Activated CD8-positive, alpha-beta memory T cell treated with anti-CD3 and anti-CD28 coated beads, Interleukin-2, amount 10 ng/mL, durations not matched to agents 7 days and 5 days (primary cell): Measurements from ENCODE around the gene MACROD2. TPM values are rescaled to one million over a fixed set of nuclear protein-coding genes. Genes with fewer than 3 reads are reported as not detected.

Experiments
- ATAC-seq: fragments of 150-1000 bp; cut with Tn5 transposase; one replicate; pipeline ENCODE4 v1.10.0; 2021; ENCODE audit warnings: moderate library complexity
- CTCF ChIA-PET: fragments of 350-600 bp; sonication (Branson Sonifier 250); formaldehyde crosslinking; loops from one replicate; lab custom pipeline; 2021; ENCODE audit warnings: antibody characterized with exemption; lab: Charles Lee
- DNase-seq: peaks from one replicate; pipeline ENCODE4 v3.0.0-alpha.2; 2020
- H3K27ac Mint-ChIP-seq: one replicate; pipeline ENCODE4 v1.8.0; 2021; ENCODE audit warnings: mild to moderate bottlenecking, mixed read lengths
- H3K27me3 Mint-ChIP-seq: one replicate; pipeline ENCODE4 v1.8.0; 2021; ENCODE audit warnings: mixed read lengths
- H3K36me3 Mint-ChIP-seq: one replicate; pipeline ENCODE4 v1.8.0; 2021; ENCODE audit warnings: mild to moderate bottlenecking, mixed read lengths
- H3K4me1 Mint-ChIP-seq: one replicate; pipeline ENCODE4 v1.8.0; 2021; ENCODE audit warnings: mixed read lengths
- H3K4me3 Mint-ChIP-seq: one replicate; pipeline ENCODE4 v1.8.0; 2021; ENCODE audit warnings: mild to moderate bottlenecking, moderate library complexity, mixed read lengths
- H3K9me3 Mint-ChIP-seq: one replicate; pipeline ENCODE4 v1.8.0; 2022; ENCODE audit warnings: low read depth, mixed read lengths
- total RNA-seq, 2 experiments: library from RNA; stranded (reverse); gene quantifications; one replicate each; pipeline ENCODE4 v1.2.3, GENCODE V29; 2021

The MACROD2 gene
- total RNA-seq, 2 experiments from 2014 or later, result not detected

- Mint-ChIP-seq H3K4me1 (no peaks in the 10 kb centered on the region), H3K4me3 (no peak overlapping the region)
- no peak for DNase-seq
Measured at GRCh38 chr20:15257569-15257870, 1262.2 kb downstream of the MACROD2 start.

GRCh38 chr20:15265581-15266309 lies 1270.4 kb downstream of the MACROD2 start:
- CTCF ChIA-PET, result no interaction called here

More at GRCh38 chr20:15257569-15257870, 1262.2 kb downstream of the MACROD2 start:
- CTCF ChIA-PET, result no interaction called here
- Mint-ChIP-seq H3K9me3 (no peaks in the 10 kb centered on the region), H3K27ac (no peak overlapping the region), H3K36me3 (no peaks in the 10 kb centered on the region), H3K27me3 (no peaks in the 10 kb centered on the region)
- no peak for ATAC-seq

GRCh38 chr20:15267935-15268334 lies 1272.6 kb downstream of the MACROD2 start:
- DNase-seq (no peak), ATAC-seq (no peak)
- CTCF ChIA-PET, result no interaction called here
- H3K4me1 Mint-ChIP-seq, result no peaks in the 10 kb centered on the region
- H3K27me3 Mint-ChIP-seq, result no peaks in the 10 kb centered on the region
- peaks cover 10% of the 10 kb centered on the region for H3K9me3 Mint-ChIP-seq
- H3K4me3 Mint-ChIP-seq, result no peak overlapping the region
- no peaks in the 10 kb centered on the region for H3K36me3 Mint-ChIP-seq
- H3K27ac Mint-ChIP-seq, result no peak overlapping the region

More at GRCh38 chr20:15265581-15266309, 1270.4 kb downstream of the MACROD2 start:
- H3K9me3 Mint-ChIP-seq, result peaks cover 9% of the 10 kb centered on the region
- ATAC-seq (no peak), DNase-seq (no peak)
- no peak overlapping the region for H3K27ac Mint-ChIP-seq
- no peak overlapping the region for H3K4me3 Mint-ChIP-seq
- no peaks in the 10 kb centered on the region for H3K4me1 Mint-ChIP-seq
- H3K27me3 Mint-ChIP-seq, result no peaks in the 10 kb centered on the region
- no peaks in the 10 kb centered on the region for H3K36me3 Mint-ChIP-seq

GRCh38 chr20:15278041-15278440 lies 1282.7 kb downstream of the MACROD2 start:
- Mint-ChIP-seq H3K4me1 (no peaks in the 10 kb centered on the region), H3K4me3 (no peak overlapping the region), H3K27ac (no peak overlapping the region), H3K27me3 (no peaks in the 10 kb centered on the region), H3K9me3 (peaks cover 13% of the 10 kb centered on the region), H3K36me3 (no peaks in the 10 kb centered on the region)
- no peak for DNase-seq
- CTCF ChIA-PET, result no interaction called here
- ATAC-seq, result no peak

GRCh38 chr20:15287329-15287728 lies 1292.0 kb downstream of the MACROD2 start:
- no peak overlapping the region for H3K27ac Mint-ChIP-seq
- no peaks in the 10 kb centered on the region for H3K36me3 Mint-ChIP-seq
- H3K27me3 Mint-ChIP-seq, result no peaks in the 10 kb centered on the region
- ATAC-seq, result no peak
- peaks cover 14% of the 10 kb centered on the region for H3K9me3 Mint-ChIP-seq
- no peak overlapping the region for H3K4me3 Mint-ChIP-seq
- CTCF ChIA-PET, result no interaction called here
- DNase-seq, result no peak
- no peaks in the 10 kb centered on the region for H3K4me1 Mint-ChIP-seq

- H3K4me1 Mint-ChIP-seq, result no peaks in the 10 kb centered on the region
- H3K27ac Mint-ChIP-seq, result no peak overlapping the region
- no peak for ATAC-seq
- CTCF ChIA-PET, result no interaction called here
- no peak for DNase-seq
- H3K4me3 Mint-ChIP-seq, result no peak overlapping the region
- H3K36me3 Mint-ChIP-seq, result no peaks in the 10 kb centered on the region
- H3K27me3 Mint-ChIP-seq, result no peaks in the 10 kb centered on the region
- H3K9me3 Mint-ChIP-seq, result peaks cover 7% of the 10 kb centered on the region
Measured at GRCh38 chr20:15288106-15288505, 1292.8 kb downstream of the MACROD2 start.

- no peaks in the 10 kb centered on the region for H3K36me3 Mint-ChIP-seq
- DNase-seq, result no peak
- no peak overlapping the region for H3K27ac Mint-ChIP-seq
Measured at GRCh38 chr20:15289337-15289736, 1294.0 kb downstream of the MACROD2 start.

GRCh38 chr20:15292405-15292804 lies 1297.1 kb downstream of the MACROD2 start:
- Mint-ChIP-seq H3K4me1 (no peaks in the 10 kb centered on the region), H3K9me3 (peaks cover 8% of the 10 kb centered on the region), H3K4me3 (no peak overlapping the region), H3K36me3 (no peaks in the 10 kb centered on the region), H3K27ac (no peak overlapping the region), H3K27me3 (no peaks in the 10 kb centered on the region)
- DNase-seq, result no peak
- CTCF ChIA-PET, result no interaction called here
- no peak for ATAC-seq

More at GRCh38 chr20:15289337-15289736, 1294.0 kb downstream of the MACROD2 start:
- Mint-ChIP-seq H3K27me3 (no peaks in the 10 kb centered on the region), H3K9me3 (peaks cover 7% of the 10 kb centered on the region), H3K4me1 (no peaks in the 10 kb centered on the region), H3K4me3 (no peak overlapping the region)
- ATAC-seq, result no peak
- CTCF ChIA-PET, result no interaction called here

GRCh38 chr20:15296422-15296821 lies 1301.1 kb downstream of the MACROD2 start:
- Mint-ChIP-seq H3K4me3 (no peak overlapping the region), H3K4me1 (no peaks in the 10 kb centered on the region), H3K9me3 (peaks cover 4% of the 10 kb centered on the region), H3K27me3 (no peaks in the 10 kb centered on the region), H3K27ac (no peak overlapping the region), H3K36me3 (no peaks in the 10 kb centered on the region)
- DNase-seq (no peak), ATAC-seq (no peak)
- CTCF ChIA-PET, result no interaction called here

- ATAC-seq, result no peak
- no peaks in the 10 kb centered on the region for H3K36me3 Mint-ChIP-seq
- no peak for DNase-seq
- CTCF ChIA-PET, result no interaction called here
- H3K9me3 Mint-ChIP-seq, result peaks cover 4% of the 10 kb centered on the region
- H3K4me1 Mint-ChIP-seq, result no peaks in the 10 kb centered on the region
- H3K4me3 Mint-ChIP-seq, result no peak overlapping the region
- no peak overlapping the region for H3K27ac Mint-ChIP-seq
- H3K27me3 Mint-ChIP-seq, result no peaks in the 10 kb centered on the region
Measured at GRCh38 chr20:15297059-15297875, 1302.0 kb downstream of the MACROD2 start.

GRCh38 chr20:15302075-15302474 lies 1306.8 kb downstream of the MACROD2 start:
- H3K27me3 Mint-ChIP-seq, result no peaks in the 10 kb centered on the region
- ATAC-seq, result no peak
- H3K4me1 Mint-ChIP-seq, result no peaks in the 10 kb centered on the region
- no peak overlapping the region for H3K27ac Mint-ChIP-seq
- CTCF ChIA-PET, result no interaction called here
- H3K36me3 Mint-ChIP-seq, result no peaks in the 10 kb centered on the region
- peaks cover 2% of the 10 kb centered on the region for H3K9me3 Mint-ChIP-seq
- H3K4me3 Mint-ChIP-seq, result no peak overlapping the region
- DNase-seq, result no peak

- Mint-ChIP-seq H3K9me3 (peaks cover 10% of the 10 kb centered on the region), H3K27me3 (no peaks in the 10 kb centered on the region), H3K36me3 (no peaks in the 10 kb centered on the region), H3K27ac (no peak overlapping the region), H3K4me3 (no peak overlapping the region), H3K4me1 (no peaks in the 10 kb centered on the region)
- CTCF ChIA-PET, result no interaction called here
- ATAC-seq (no peak), DNase-seq (no peak)
Measured at GRCh38 chr20:15310361-15310760, 1315.0 kb downstream of the MACROD2 start.

GRCh38 chr20:15316556-15316955 lies 1321.2 kb downstream of the MACROD2 start:
- Mint-ChIP-seq H3K27ac (no peak overlapping the region), H3K27me3 (no peaks in the 10 kb centered on the region), H3K9me3 (peaks cover 12% of the 10 kb centered on the region), H3K4me3 (no peak overlapping the region), H3K36me3 (no peaks in the 10 kb centered on the region), H3K4me1 (no peaks in the 10 kb centered on the region)
- CTCF ChIA-PET, result no interaction called here
- ATAC-seq (no peak), DNase-seq (no peak)
